ENCODE measurements around the gene DCPS.

DCPS gene

GRCh38 chr11:126387857-126388256 is 84.0 kb downstream of the DCPS start:
- Histone ChIP-seq H3K27me3 (ENCODE audit: low read length) (no peaks in the 10 kb centered on the region), H3K79me2 (ENCODE audit: insufficient read depth, low read length) (no peaks in the 10 kb centered on the region), H3F3A (ENCODE audit: insufficient read depth) (no peaks in the 10 kb centered on the region), H3K36me3 (ENCODE audit: low read length) (no peaks in the 10 kb centered on the region), H3K4me3 (ENCODE audit: insufficient read depth, low read length, poor library complexity, severe bottlenecking) (no peak overlapping the region), H3K9me2 (replicated peaks; ENCODE audit: insufficient read depth, low read length) (no peaks in the 10 kb centered on the region), H2AFZ (ENCODE audit: low read depth, low read length, severe bottlenecking) (no peak overlapping the region), H3K9me3 (ENCODE audit: insufficient read depth, low read length) (no peaks in the 10 kb centered on the region), H3K4me2 (ENCODE audit: low read depth, low read length, poor library complexity, severe bottlenecking) (no peak overlapping the region), H3K27ac (ENCODE audit: low read depth, low read length) (no peak overlapping the region), H4K20me1 (ENCODE audit: low read depth, low read length) (no peaks in the 10 kb centered on the region), H3K9ac (ENCODE audit: low read length) (no peak overlapping the region)
- TF ChIP-seq CTCF (IDR thresholded peaks at IDR 0.05; ENCODE audit: insufficient read depth, low read length, poor library complexity, severe bottlenecking) (no peak), EZH2phosphoT487 (conservative IDR thresholded peaks at IDR 0.05; ENCODE audit: low read length) (no peak)

GRCh38 chr11:126390272-126390867 is 86.5 kb downstream of the DCPS start:
- Histone ChIP-seq H3K4me3 (ENCODE audit: insufficient read depth, low read length, poor library complexity, severe bottlenecking) (no peak overlapping the region), H3K27ac (ENCODE audit: low read depth, low read length) (no peak overlapping the region), H3K9ac (ENCODE audit: low read length) (no peak overlapping the region), H3K27me3 (ENCODE audit: low read length) (no peaks in the 10 kb centered on the region), H3K36me3 (ENCODE audit: low read length) (no peaks in the 10 kb centered on the region), H3K79me2 (ENCODE audit: insufficient read depth, low read length) (no peaks in the 10 kb centered on the region), H2AFZ (ENCODE audit: low read depth, low read length, severe bottlenecking) (no peak overlapping the region), H3K9me3 (ENCODE audit: insufficient read depth, low read length) (no peaks in the 10 kb centered on the region), H3K4me2 (ENCODE audit: low read depth, low read length, poor library complexity, severe bottlenecking) (no peak overlapping the region), H3K9me2 (replicated peaks; ENCODE audit: insufficient read depth, low read length) (no peaks in the 10 kb centered on the region), H4K20me1 (ENCODE audit: low read depth, low read length) (no peaks in the 10 kb centered on the region), H3F3A (ENCODE audit: insufficient read depth) (no peaks in the 10 kb centered on the region)
- TF ChIP-seq EZH2phosphoT487 (conservative IDR thresholded peaks at IDR 0.05; ENCODE audit: low read length): no peak
- TF ChIP-seq CTCF (IDR thresholded peaks at IDR 0.05; ENCODE audit: insufficient read depth, low read length, poor library complexity, severe bottlenecking): no peak

- Histone ChIP-seq H3K4me2 (ENCODE audit: low read depth, low read length, poor library complexity, severe bottlenecking) (no peak overlapping the region), H3K27ac (ENCODE audit: low read depth, low read length) (no peak overlapping the region), H4K20me1 (ENCODE audit: low read depth, low read length) (no peaks in the 10 kb centered on the region), H3K4me3 (ENCODE audit: insufficient read depth, low read length, poor library complexity, severe bottlenecking) (no peak overlapping the region), H3K27me3 (ENCODE audit: low read length) (no peaks in the 10 kb centered on the region), H2AFZ (ENCODE audit: low read depth, low read length, severe bottlenecking) (no peak overlapping the region), H3K9me2 (replicated peaks; ENCODE audit: insufficient read depth, low read length) (no peaks in the 10 kb centered on the region), H3K9ac (ENCODE audit: low read length) (no peak overlapping the region), H3F3A (ENCODE audit: insufficient read depth) (no peaks in the 10 kb centered on the region), H3K9me3 (ENCODE audit: insufficient read depth, low read length) (no peaks in the 10 kb centered on the region), H3K36me3 (ENCODE audit: low read length) (no peaks in the 10 kb centered on the region), H3K79me2 (ENCODE audit: insufficient read depth, low read length) (no peaks in the 10 kb centered on the region)
- TF ChIP-seq EZH2phosphoT487 (conservative IDR thresholded peaks at IDR 0.05; ENCODE audit: low read length) (no peak), CTCF (IDR thresholded peaks at IDR 0.05; ENCODE audit: insufficient read depth, low read length, poor library complexity, severe bottlenecking) (no peak)
Measured at GRCh38 chr11:126391286-126391954, 87.6 kb downstream of the DCPS start.

Data from SU-DHL-6 (cell line).